Liver (tissue), 3 donors: Measurements from ENCODE around the gene RNF214.

Source experiments
- JUND ChIP-seq, 2 donors: IDR thresholded peaks; 2 replicates each; pipeline ENCODE4 v1.6.1; 2016; ENCODE audit warnings: antibody characterized with exemption in 2 of 2
- RXRA ChIP-seq, 2 donors: IDR thresholded peaks; 2 replicates each; pipeline ENCODE4 v1.6.1; 2017 to 2018; ENCODE audit warnings: antibody characterized with exemption in 2 of 2, mild to moderate bottlenecking in 1 of 2
- TF ChIP-seq, protein P1 (sequence below): IDR thresholded peaks from 2 replicates; pipeline ENCODE4 v1.6.1; 2016; ENCODE audit warnings: antibody characterized with exemption
- TF ChIP-seq, protein P2 (sequence below): fragments of 150-350 bp; IDR thresholded peaks from 2 replicates; pipeline ENCODE4 v1.5.1; 2017; ENCODE audit warnings: improper control_type of control experiment, low read depth, low read length; ENCODE audit not compliant: missing input control
- donor health status: healthy.
- donor health status: healthy.

DNA sequence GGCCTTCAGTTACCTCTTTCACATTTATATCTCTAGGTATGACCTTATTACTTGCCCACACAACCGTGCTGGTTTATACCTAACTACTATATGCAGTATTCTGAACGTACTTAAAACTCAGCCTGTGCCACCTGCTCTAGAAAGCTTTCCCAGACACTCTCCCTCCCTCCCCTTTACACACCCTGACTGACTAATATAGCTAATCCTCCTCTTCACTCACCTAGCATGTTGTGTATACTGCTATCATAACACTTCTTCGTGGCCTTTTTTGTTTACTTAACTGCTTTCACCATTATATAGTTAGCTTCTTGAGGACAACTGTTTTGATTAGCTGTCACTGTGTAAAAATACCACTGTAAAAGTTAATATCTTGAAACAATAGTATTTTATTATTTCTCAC lies 23.5 kb downstream of the RNF214 start:
- TF ChIP-seq, protein P1, sequence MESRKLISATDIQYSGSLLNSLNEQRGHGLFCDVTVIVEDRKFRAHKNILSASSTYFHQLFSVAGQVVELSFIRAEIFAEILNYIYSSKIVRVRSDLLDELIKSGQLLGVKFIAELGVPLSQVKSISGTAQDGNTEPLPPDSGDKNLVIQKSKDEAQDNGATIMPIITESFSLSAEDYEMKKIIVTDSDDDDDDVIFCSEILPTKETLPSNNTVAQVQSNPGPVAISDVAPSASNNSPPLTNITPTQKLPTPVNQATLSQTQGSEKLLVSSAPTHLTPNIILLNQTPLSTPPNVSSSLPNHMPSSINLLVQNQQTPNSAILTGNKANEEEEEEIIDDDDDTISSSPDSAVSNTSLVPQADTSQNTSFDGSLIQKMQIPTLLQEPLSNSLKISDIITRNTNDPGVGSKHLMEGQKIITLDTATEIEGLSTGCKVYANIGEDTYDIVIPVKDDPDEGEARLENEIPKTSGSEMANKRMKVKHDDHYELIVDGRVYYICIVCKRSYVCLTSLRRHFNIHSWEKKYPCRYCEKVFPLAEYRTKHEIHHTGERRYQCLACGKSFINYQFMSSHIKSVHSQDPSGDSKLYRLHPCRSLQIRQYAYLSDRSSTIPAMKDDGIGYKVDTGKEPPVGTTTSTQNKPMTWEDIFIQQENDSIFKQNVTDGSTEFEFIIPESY = no peak
- TF ChIP-seq, protein P2, sequence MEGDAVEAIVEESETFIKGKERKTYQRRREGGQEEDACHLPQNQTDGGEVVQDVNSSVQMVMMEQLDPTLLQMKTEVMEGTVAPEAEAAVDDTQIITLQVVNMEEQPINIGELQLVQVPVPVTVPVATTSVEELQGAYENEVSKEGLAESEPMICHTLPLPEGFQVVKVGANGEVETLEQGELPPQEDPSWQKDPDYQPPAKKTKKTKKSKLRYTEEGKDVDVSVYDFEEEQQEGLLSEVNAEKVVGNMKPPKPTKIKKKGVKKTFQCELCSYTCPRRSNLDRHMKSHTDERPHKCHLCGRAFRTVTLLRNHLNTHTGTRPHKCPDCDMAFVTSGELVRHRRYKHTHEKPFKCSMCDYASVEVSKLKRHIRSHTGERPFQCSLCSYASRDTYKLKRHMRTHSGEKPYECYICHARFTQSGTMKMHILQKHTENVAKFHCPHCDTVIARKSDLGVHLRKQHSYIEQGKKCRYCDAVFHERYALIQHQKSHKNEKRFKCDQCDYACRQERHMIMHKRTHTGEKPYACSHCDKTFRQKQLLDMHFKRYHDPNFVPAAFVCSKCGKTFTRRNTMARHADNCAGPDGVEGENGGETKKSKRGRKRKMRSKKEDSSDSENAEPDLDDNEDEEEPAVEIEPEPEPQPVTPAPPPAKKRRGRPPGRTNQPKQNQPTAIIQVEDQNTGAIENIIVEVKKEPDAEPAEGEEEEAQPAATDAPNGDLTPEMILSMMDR = no peak
- TF ChIP-seq RXRA (IDR thresholded peaks at IDR 0.05) (no peak), JUND (IDR thresholded peaks at IDR 0.05) (no peak)
